ENCODE data around the gene DHFR. TPM values are rescaled to one million over a fixed set of nuclear protein-coding genes. Genes with fewer than 3 reads are reported as not detected.

Gene DHFR
- total and polyA plus RNA-seq, 9 of the 15 experiments (the other 6 are each of a cell fraction or from before 2014, with no cell fraction given): 45.6 to 176 (median 97.7) TPM

DNA sequence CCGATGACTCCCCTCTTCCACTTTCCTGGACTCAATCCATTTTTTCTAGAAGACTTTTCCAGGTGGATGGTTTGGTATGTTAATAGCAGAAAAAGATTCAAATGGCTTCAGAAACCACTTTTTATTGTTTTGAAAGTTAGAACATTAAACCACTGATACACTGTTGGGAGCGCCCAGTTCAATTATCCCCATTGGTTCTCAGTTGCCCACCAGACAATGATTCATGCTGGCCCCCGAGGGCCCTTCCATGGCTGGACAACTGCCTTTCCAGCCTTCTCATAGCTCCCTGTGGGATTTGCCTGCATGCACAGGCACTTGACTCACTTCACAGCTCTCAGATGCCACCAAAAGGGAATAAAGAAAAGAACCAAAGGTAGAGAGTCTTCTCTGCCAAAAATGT, 63.4 kb downstream of the DHFR start:
- FAIRE-seq (no peak), ATAC-seq (no peak), DNase-seq (ENCODE audit: extremely low read depth in 1 of 4, low spot score in 3 of 4) (no peak)
- no TSS peak for BruUV-seq (replicated peaks)
- no peaks in the 10 kb centered on the region for H3K79me2 ChIP-seq (ENCODE audit: control insufficient read depth, insufficient read depth, low read length)
- no peak overlapping the region for H3K27ac ChIP-seq (ENCODE audit: extremely low read depth, low read depth, low read length)
- POLR2A ChIA-PET: no interaction called here
- WGBS (ENCODE audit: insufficient coverage, low coverage, missing lambda C conversion rate): 0% methylated on average over 3 of the region's 3 CpGs
- H3K9me3 ChIP-seq (replicated peaks; ENCODE audit: control insufficient read depth, insufficient read depth, low read depth, low read length): no peaks in the 10 kb centered on the region
- no peak overlapping the region for H2AFZ ChIP-seq (ENCODE audit: low read depth, low read length)
- intact Hi-C loops (cut with micrococcal nuclease): no loop called here
- TF ChIP-seq, protein P1, sequence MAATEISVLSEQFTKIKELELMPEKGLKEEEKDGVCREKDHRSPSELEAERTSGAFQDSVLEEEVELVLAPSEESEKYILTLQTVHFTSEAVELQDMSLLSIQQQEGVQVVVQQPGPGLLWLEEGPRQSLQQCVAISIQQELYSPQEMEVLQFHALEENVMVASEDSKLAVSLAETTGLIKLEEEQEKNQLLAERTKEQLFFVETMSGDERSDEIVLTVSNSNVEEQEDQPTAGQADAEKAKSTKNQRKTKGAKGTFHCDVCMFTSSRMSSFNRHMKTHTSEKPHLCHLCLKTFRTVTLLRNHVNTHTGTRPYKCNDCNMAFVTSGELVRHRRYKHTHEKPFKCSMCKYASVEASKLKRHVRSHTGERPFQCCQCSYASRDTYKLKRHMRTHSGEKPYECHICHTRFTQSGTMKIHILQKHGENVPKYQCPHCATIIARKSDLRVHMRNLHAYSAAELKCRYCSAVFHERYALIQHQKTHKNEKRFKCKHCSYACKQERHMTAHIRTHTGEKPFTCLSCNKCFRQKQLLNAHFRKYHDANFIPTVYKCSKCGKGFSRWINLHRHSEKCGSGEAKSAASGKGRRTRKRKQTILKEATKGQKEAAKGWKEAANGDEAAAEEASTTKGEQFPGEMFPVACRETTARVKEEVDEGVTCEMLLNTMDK (IDR thresholded peaks at IDR 0.05; ENCODE audit: borderline replicate concordance, insufficient read depth, low read depth, low read length, poor library complexity, severe bottlenecking): no peak
- in situ Hi-C loops (cut with MboI): no loop called here
- no peaks in the 10 kb centered on the region for H3K9me1 ChIP-seq (ENCODE audit: control insufficient read depth, insufficient read depth, low read length)
- no peak overlapping the region for H3K4me2 ChIP-seq (ENCODE audit: insufficient read depth, low read length)
- H3K27me3 ChIP-seq (ENCODE audit: control insufficient read depth in 2 of 2, insufficient read depth in 2 of 2, low read length in 2 of 2): peaks cover 9 to 12% of the 10 kb centered on the region in 2 experiments; a peak in 4 of 5 replicates
- no peaks in the 10 kb centered on the region; the same call in 1 of the 2 replicates for H4K20me1 ChIP-seq (replicated peaks; ENCODE audit: control insufficient read depth, insufficient read depth, low read length)
- H3K9ac ChIP-seq (ENCODE audit: insufficient read depth in 1 of 2, low read depth in 2 of 2, low read length in 2 of 2): no peak overlapping the region
- H3K4me3 ChIP-seq: no peak overlapping the region
- no peaks in the 10 kb centered on the region for H3K36me3 ChIP-seq (ENCODE audit: control insufficient read depth, insufficient read depth, low read length)
- CTCF ChIA-PET (ENCODE audit: low intra/inter-chr PET ratio): no interaction called here
- H3K4me1 ChIP-seq (replicated peaks in 1 of 2; ENCODE audit: control insufficient read depth in 2 of 2, insufficient read depth in 2 of 2, low read length in 2 of 2): no peaks in the 10 kb centered on the region; a peak in 1 of 5 replicates

DNA sequence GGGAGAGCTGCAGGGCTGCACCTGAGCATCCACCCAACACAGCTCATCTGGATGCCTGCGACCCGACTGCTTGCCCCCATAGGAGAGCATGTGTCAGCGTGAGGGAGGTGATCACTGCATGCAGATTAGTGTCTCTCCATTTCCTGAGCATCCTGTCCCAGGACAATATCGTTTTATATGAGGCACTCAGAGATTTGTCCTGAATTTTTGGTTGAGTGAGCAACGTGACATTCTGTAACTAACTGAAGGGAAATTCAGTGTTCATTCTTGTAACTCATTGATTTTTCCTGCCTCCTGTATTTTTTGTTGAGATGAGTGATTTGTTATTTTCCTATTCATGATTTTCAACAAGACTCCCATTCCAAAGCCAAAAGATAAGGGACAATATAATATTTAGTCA, 64.0 kb downstream of the DHFR start:
- ChIA-PET POLR2A (no interaction called here), CTCF (ENCODE audit: low intra/inter-chr PET ratio) (no interaction called here)
- no TSS peak for BruUV-seq (replicated peaks)
- FAIRE-seq (no peak), ATAC-seq (no peak), DNase-seq (ENCODE audit: extremely low read depth in 1 of 4, low spot score in 3 of 4) (no peak)
- Histone ChIP-seq H3K4me2 (ENCODE audit: insufficient read depth, low read length) (no peak overlapping the region), H4K20me1 (replicated peaks; ENCODE audit: control insufficient read depth, insufficient read depth, low read length) (no peaks in the 10 kb centered on the region), H3K4me3 (no peak overlapping the region), H3K9ac (ENCODE audit: insufficient read depth in 1 of 2, low read depth in 2 of 2, low read length in 2 of 2) (no peak overlapping the region), H3K27me3 (ENCODE audit: control insufficient read depth in 2 of 2, insufficient read depth in 2 of 2, low read length in 2 of 2) (peaks cover 5 to 12% of the 10 kb centered on the region in 2 experiments; a peak in 4 of 5 replicates), H3K36me3 (ENCODE audit: control insufficient read depth, insufficient read depth, low read length) (no peaks in the 10 kb centered on the region), H3K27ac (ENCODE audit: extremely low read depth, low read depth, low read length) (no peak overlapping the region), H3K79me2 (ENCODE audit: control insufficient read depth, insufficient read depth, low read length) (no peaks in the 10 kb centered on the region), H3K9me3 (replicated peaks; ENCODE audit: control insufficient read depth, insufficient read depth, low read depth, low read length) (no peaks in the 10 kb centered on the region), H2AFZ (ENCODE audit: low read depth, low read length) (no peak overlapping the region), H3K9me1 (ENCODE audit: control insufficient read depth, insufficient read depth, low read length) (no peaks in the 10 kb centered on the region), H3K4me1 (replicated peaks in 1 of 2; ENCODE audit: control insufficient read depth in 2 of 2, insufficient read depth in 2 of 2, low read length in 2 of 2) (no peaks in the 10 kb centered on the region; a peak in 1 of 5 replicates)
- intact Hi-C loops (cut with micrococcal nuclease) (no loop called here), in situ Hi-C loops (cut with MboI) (no loop called here)
- WGBS (ENCODE audit: insufficient coverage, low coverage, missing lambda C conversion rate): 1% methylated on average over 5 of the region's 5 CpGs
- TF ChIP-seq ZNF76 (CRISPR knock-in tag; IDR thresholded peaks at IDR 0.05; ENCODE audit: borderline replicate concordance) (no peak), TRIM28 (IDR thresholded peaks at IDR 0.05) (no peak), ZFX (CRISPR knock-in tag; IDR thresholded peaks at IDR 0.05) (no peak), ZKSCAN8 (CRISPR knock-in tag; IDR thresholded peaks at IDR 0.05) (no peak), MAFF (IDR thresholded peaks at IDR 0.05; ENCODE audit: low read length) (no peak), ARID2 (IDR thresholded peaks at IDR 0.05) (no peak), PYGO2 (tag; IDR thresholded peaks at IDR 0.05) (no peak), ZNF232 (CRISPR knock-in tag; IDR thresholded peaks at IDR 0.05) (no peak)
- TF ChIP-seq, protein P2, sequence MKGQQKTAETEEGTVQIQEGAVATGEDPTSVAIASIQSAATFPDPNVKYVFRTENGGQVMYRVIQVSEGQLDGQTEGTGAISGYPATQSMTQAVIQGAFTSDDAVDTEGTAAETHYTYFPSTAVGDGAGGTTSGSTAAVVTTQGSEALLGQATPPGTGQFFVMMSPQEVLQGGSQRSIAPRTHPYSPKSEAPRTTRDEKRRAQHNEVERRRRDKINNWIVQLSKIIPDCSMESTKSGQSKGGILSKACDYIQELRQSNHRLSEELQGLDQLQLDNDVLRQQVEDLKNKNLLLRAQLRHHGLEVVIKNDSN (CRISPR knock-in tag; IDR thresholded peaks at IDR 0.05): no peak
- TF ChIP-seq, protein P3, sequence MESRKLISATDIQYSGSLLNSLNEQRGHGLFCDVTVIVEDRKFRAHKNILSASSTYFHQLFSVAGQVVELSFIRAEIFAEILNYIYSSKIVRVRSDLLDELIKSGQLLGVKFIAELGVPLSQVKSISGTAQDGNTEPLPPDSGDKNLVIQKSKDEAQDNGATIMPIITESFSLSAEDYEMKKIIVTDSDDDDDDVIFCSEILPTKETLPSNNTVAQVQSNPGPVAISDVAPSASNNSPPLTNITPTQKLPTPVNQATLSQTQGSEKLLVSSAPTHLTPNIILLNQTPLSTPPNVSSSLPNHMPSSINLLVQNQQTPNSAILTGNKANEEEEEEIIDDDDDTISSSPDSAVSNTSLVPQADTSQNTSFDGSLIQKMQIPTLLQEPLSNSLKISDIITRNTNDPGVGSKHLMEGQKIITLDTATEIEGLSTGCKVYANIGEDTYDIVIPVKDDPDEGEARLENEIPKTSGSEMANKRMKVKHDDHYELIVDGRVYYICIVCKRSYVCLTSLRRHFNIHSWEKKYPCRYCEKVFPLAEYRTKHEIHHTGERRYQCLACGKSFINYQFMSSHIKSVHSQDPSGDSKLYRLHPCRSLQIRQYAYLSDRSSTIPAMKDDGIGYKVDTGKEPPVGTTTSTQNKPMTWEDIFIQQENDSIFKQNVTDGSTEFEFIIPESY (CRISPR knock-in tag; IDR thresholded peaks at IDR 0.05): no peak
